HT-29 (cell line): ENCODE data around the gene OR4D10. TPM values are rescaled to one million over a fixed set of nuclear protein-coding genes. Genes with fewer than 3 reads are reported as not detected.
A peak's percentile ranks its signal among the peaks of the same experiment; 100 is the strongest.

Experiments used
- DNase-seq: peaks from one replicate; pipeline ENCODE4 v3.0.0-alpha.2; 2015; ENCODE audit warnings: low spot score
- total RNA-seq: library from RNA; depleted of rRNA; stranded (reverse); fragments of >200 nt; shearing (Covaris generic); gene quantifications from 2 replicates; pipeline ENCODE4 v1.2.3, GENCODE V29; 2014; rRNA removed

The OR4D10 gene
- total RNA-seq, 1 experiment from 2014 or later: not detected

- DNase-seq: peak; percentile 22
Measured at GRCh38 chr11:59523541-59523940, 50.4 kb downstream of the OR4D10 start.

GRCh38 chr11:59528711-59529110 is 55.6 kb downstream of the OR4D10 start:
- no peak for DNase-seq

Other genes with a start within 250 kb of the OR4D10 start
- gene OR5AN1, start 114.4 kb upstream of the OR4D10 start, total RNA-seq: not detected in 2 replicates
- not detected in 2 replicates for gene OR5A2, start 46.9 kb upstream of the OR4D10 start, total RNA-seq
- not detected in 2 replicates for gene OR5A1, start 36.8 kb upstream of the OR4D10 start, total RNA-seq
- gene OR4D6, start 16.4 kb upstream of the OR4D10 start, total RNA-seq: not detected in 2 replicates
- not detected in 2 replicates for gene OR4D11, start 30.3 kb downstream of the OR4D10 start, total RNA-seq
- not detected in 2 replicates for gene OR4D9, start 38.2 kb downstream of the OR4D10 start, total RNA-seq
- gene OSBP, start 142.5 kb downstream of the OR4D10 start, total RNA-seq: 22.8 and 29.4 TPM in 2 replicates
- 14.6 and 15.6 TPM in 2 replicates for gene PATL1, start 195.7 kb downstream of the OR4D10 start, total RNA-seq
- not detected in 2 replicates for gene OR10V1, start 240.5 kb downstream of the OR4D10 start, total RNA-seq